Measurements from ENCODE around the gene WFDC10B. TPM values are rescaled to one million over a fixed set of nuclear protein-coding genes. Genes with fewer than 3 reads are reported as not detected.

The WFDC10B gene
- not detected in 2 replicates for total RNA-seq
- long read RNA-seq = 0 reads

GRCh38 chr20:45704969-45705637, at the start of gene WFDC10B:
Gene WFDC10B (minus strand): TSS chr20:45705019. CDS start chr20:45685992, 19,027 bp downstream.
- Mint-ChIP-seq H3K9me3 (peaks cover 6% of the 10 kb centered on the region), H3K36me3 (ENCODE audit: low read depth) (no peaks in the 10 kb centered on the region), H3K4me3 (no peak within 1 kb of the TSS), H3K27me3 (ENCODE audit: low read depth) (peaks cover 37% of the 10 kb centered on the region), H3K27ac (ENCODE audit: unreplicated experiment) (no peak within 1 kb of the TSS), H3K4me1 (no peaks in the 10 kb centered on the region)
- DNase-seq (ENCODE audit: low read depth, low spot score) = no peak
- no peak for TF ChIP-seq CTCF (conservative IDR thresholded peaks at IDR 0.05)

GRCh38 chr20:45752746-45753145, 47.9 kb upstream of the WFDC10B start:
- no peaks in the 10 kb centered on the region for H3K4me1 Mint-ChIP-seq
- H3K27ac Mint-ChIP-seq (ENCODE audit: unreplicated experiment) = no peak overlapping the region
- no peak overlapping the region for H3K4me3 Mint-ChIP-seq
- DNase-seq (ENCODE audit: low read depth, low spot score) = no peak
- TF ChIP-seq CTCF (conservative IDR thresholded peaks at IDR 0.05) = no peak
- H3K27me3 Mint-ChIP-seq (ENCODE audit: low read depth) = peaks cover 24% of the 10 kb centered on the region
- H3K36me3 Mint-ChIP-seq (ENCODE audit: low read depth) = no peaks in the 10 kb centered on the region
- H3K9me3 Mint-ChIP-seq = peaks cover 5% of the 10 kb centered on the region

- peaks cover 35% of the 10 kb centered on the region for H3K27me3 Mint-ChIP-seq (ENCODE audit: low read depth)
- no peak for DNase-seq (ENCODE audit: low read depth, low spot score)
- peaks cover 5% of the 10 kb centered on the region for H3K9me3 Mint-ChIP-seq
- H3K36me3 Mint-ChIP-seq (ENCODE audit: low read depth) = no peaks in the 10 kb centered on the region
- H3K27ac Mint-ChIP-seq (ENCODE audit: unreplicated experiment) = no peak overlapping the region
- no peaks in the 10 kb centered on the region for H3K4me1 Mint-ChIP-seq
- no peak for TF ChIP-seq CTCF (conservative IDR thresholded peaks at IDR 0.05)
- H3K4me3 Mint-ChIP-seq = no peak overlapping the region
Measured at GRCh38 chr20:45751721-45752120, 46.9 kb upstream of the WFDC10B start.

- DNase-seq (ENCODE audit: low read depth, low spot score) = no peak
- Mint-ChIP-seq H3K9me3 (no peaks in the 10 kb centered on the region), H3K36me3 (ENCODE audit: low read depth) (no peaks in the 10 kb centered on the region), H3K4me1 (no peaks in the 10 kb centered on the region), H3K27me3 (ENCODE audit: low read depth) (peaks cover 40% of the 10 kb centered on the region), H3K27ac (ENCODE audit: unreplicated experiment) (no peak overlapping the region), H3K4me3 (no peak overlapping the region)
- no peak for TF ChIP-seq CTCF (conservative IDR thresholded peaks at IDR 0.05)
Measured at GRCh38 chr20:45745015-45745414, 40.2 kb upstream of the WFDC10B start.

GRCh38 chr20:45742596-45742995, 37.8 kb upstream of the WFDC10B start:
- H3K4me1 Mint-ChIP-seq = no peaks in the 10 kb centered on the region
- DNase-seq (ENCODE audit: low read depth, low spot score) = no peak
- no peaks in the 10 kb centered on the region for H3K36me3 Mint-ChIP-seq (ENCODE audit: low read depth)
- peaks cover 26% of the 10 kb centered on the region for H3K27me3 Mint-ChIP-seq (ENCODE audit: low read depth)
- H3K4me3 Mint-ChIP-seq = no peak overlapping the region
- TF ChIP-seq CTCF (conservative IDR thresholded peaks at IDR 0.05) = no peak
- no peaks in the 10 kb centered on the region for H3K9me3 Mint-ChIP-seq
- H3K27ac Mint-ChIP-seq (ENCODE audit: unreplicated experiment) = no peak overlapping the region
